Trophoblast cell (in vitro differentiated cells and primary cell): ENCODE data around the gene RILPL2.
"Not testable (repeated sequence)": the region's sequence is repeated elsewhere in the genome, so short reads cannot be mapped to it uniquely, and the experiment has no call there.

Experiments used
- DNase-seq, 2 donors: peaks; one replicate each; pipeline ENCODE4 v3.0.0-alpha.2; 2016
- H2AFZ ChIP-seq: 2 replicates; pipeline ENCODE4 v1.6.1; 2013; ENCODE audit warnings: low read length, moderate library complexity, mild to moderate bottlenecking; ENCODE audit not compliant: insufficient read depth, poor library complexity
- H2AK5ac ChIP-seq: 2 replicates; pipeline ENCODE4 v1.6.1; 2013; ENCODE audit warnings: mild to moderate bottlenecking, low read length
- H2BK120ac ChIP-seq: 2 replicates; pipeline ENCODE4 v1.6.1; 2013; ENCODE audit warnings: low read length, mild to moderate bottlenecking, moderate library complexity; ENCODE audit not compliant: insufficient read depth, poor library complexity
- H2BK12ac ChIP-seq: 2 replicates; pipeline ENCODE4 v1.6.1; 2013; ENCODE audit warnings: mild to moderate bottlenecking, low read length, moderate library complexity
- H2BK5ac ChIP-seq: 2 replicates; pipeline ENCODE4 v1.6.1; 2013; ENCODE audit warnings: low read length, low read depth, moderate library complexity, mild to moderate bottlenecking; ENCODE audit not compliant: poor library complexity
- H3K14ac ChIP-seq: 2 replicates; pipeline ENCODE4 v1.6.1; 2013; ENCODE audit warnings: mild to moderate bottlenecking, low read length
- H3K18ac ChIP-seq: 2 replicates; pipeline ENCODE4 v1.6.1; 2013; ENCODE audit warnings: mild to moderate bottlenecking, low read length
- H3K23ac ChIP-seq: 2 replicates; pipeline ENCODE4 v1.6.1; 2013; ENCODE audit warnings: low read length
- H3K27ac ChIP-seq: 2 replicates; pipeline ENCODE4 v1.5.1; 2013; ENCODE audit warnings: low read depth, mild to moderate bottlenecking, inconsistent platforms, low read length, moderate library complexity
- H3K27me3 ChIP-seq: 2 replicates; pipeline ENCODE4 v1.6.1; 2013; ENCODE audit warnings: inconsistent platforms, mild to moderate bottlenecking, low read length, moderate library complexity; ENCODE audit not compliant: insufficient read depth
- H3K36me3 ChIP-seq, 2 experiments: 1 replicate in 1 of 2; 2 replicates in 1 of 2; pipeline ENCODE4 v1.6.1; 2013; ENCODE audit warnings: low read length in 2 of 2, mild to moderate bottlenecking in 2 of 2, moderate library complexity in 1 of 2; ENCODE audit not compliant: insufficient read depth in 2 of 2, control insufficient read depth in 1 of 2
- H3K4ac ChIP-seq: 2 replicates; pipeline ENCODE4 v1.6.1; 2013; ENCODE audit warnings: low read depth, mild to moderate bottlenecking, low read length, moderate library complexity
- H3K4me1 ChIP-seq, 2 experiments: 1 replicate in 1 of 2; 2 replicates in 1 of 2; pipeline ENCODE4 v1.6.1; 2013; ENCODE audit warnings: low read length in 2 of 2, mild to moderate bottlenecking in 2 of 2, moderate library complexity in 1 of 2; ENCODE audit not compliant: insufficient read depth in 2 of 2, control insufficient read depth in 1 of 2
- H3K4me2 ChIP-seq: 2 replicates; pipeline ENCODE4 v1.6.1; 2013; ENCODE audit warnings: inconsistent platforms, mild to moderate bottlenecking, low read length, moderate library complexity
- H3K4me3 ChIP-seq: 2 replicates; pipeline ENCODE4 v1.5.1; 2013; ENCODE audit warnings: mild to moderate bottlenecking, low read depth, low read length, inconsistent platforms
- H3K79me1 ChIP-seq: one replicate; pipeline ENCODE4 v1.6.1; 2013; ENCODE audit warnings: low read length
- H3K79me2 ChIP-seq: 2 replicates; pipeline ENCODE4 v1.6.1; 2013; ENCODE audit warnings: low read length, mild to moderate bottlenecking; ENCODE audit not compliant: control insufficient read depth, insufficient read depth, poor library complexity
- H3K9ac ChIP-seq: 2 replicates; pipeline ENCODE4 v1.6.1; 2013; ENCODE audit warnings: mild to moderate bottlenecking, low read length
- H3K9me3 ChIP-seq: 2 replicates; pipeline ENCODE4 v1.6.1; 2013; ENCODE audit warnings: low read depth, mild to moderate bottlenecking, control low read depth, inconsistent platforms, low read length; ENCODE audit not compliant: insufficient read depth
- H4K12ac ChIP-seq: 2 replicates; pipeline ENCODE4 v1.6.1; 2013; ENCODE audit warnings: low read depth, mild to moderate bottlenecking, low read length, moderate library complexity
- H4K8ac ChIP-seq: 2 replicates; pipeline ENCODE4 v1.6.1; 2013; ENCODE audit warnings: low read depth, mild to moderate bottlenecking, low read length, moderate library complexity
- H4K91ac ChIP-seq: one replicate; pipeline ENCODE4 v1.6.1; 2013; ENCODE audit warnings: low read depth, mild to moderate bottlenecking, low read length, moderate library complexity
- WGBS: extraction: QIAGEN DNeasy Blood & Tissue Kit; methylation state at CpG from one replicate; pipeline ENCODE4 v1.1.7; 2013; ENCODE audit warnings: missing lambda C conversion rate; ENCODE audit not compliant: insufficient read length, insufficient coverage; ENCODE audit errors: extremely low coverage; 5-methylcytosine and 5-hydroxymethylcytosine counted together

RILPL2 gene

DNA sequence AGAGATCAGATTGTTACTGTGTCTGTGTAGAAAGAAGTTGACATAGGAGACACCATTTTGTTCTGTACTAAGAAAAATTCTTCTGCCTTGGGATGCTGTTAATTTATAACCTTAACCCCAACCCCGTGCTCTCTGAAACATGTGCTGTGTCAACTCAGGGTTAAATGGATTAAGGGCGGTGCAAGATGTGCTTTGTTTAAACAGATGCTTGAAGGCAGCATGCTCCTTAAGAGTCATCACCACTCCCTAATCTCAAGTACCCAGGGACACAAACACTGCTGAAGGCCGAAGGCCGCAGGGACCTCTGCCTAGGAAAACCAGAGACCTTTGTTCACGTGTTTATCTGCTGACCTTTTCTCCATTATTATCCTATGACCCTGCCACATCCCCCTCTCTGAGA lies 64.1 kb downstream of the RILPL2 start:
- not testable (repeated sequence) for H3K23ac ChIP-seq, H3K27ac ChIP-seq, H3K79me1 ChIP-seq, H2BK120ac ChIP-seq, H2BK12ac ChIP-seq, H2AFZ ChIP-seq, H3K27me3 ChIP-seq, H3K4ac ChIP-seq, H2AK5ac ChIP-seq, H3K4me1 ChIP-seq, H3K18ac ChIP-seq, H4K8ac ChIP-seq, H2BK5ac ChIP-seq, H3K9me3 ChIP-seq, H3K4me2 ChIP-seq, DNase-seq, H4K12ac ChIP-seq, H3K14ac ChIP-seq, H3K4me3 ChIP-seq, H3K79me2 ChIP-seq, H3K9ac ChIP-seq, H3K36me3 ChIP-seq, H4K91ac ChIP-seq
- WGBS: no CpG with 5 or more reads among the region's 5 CpGs

DNA sequence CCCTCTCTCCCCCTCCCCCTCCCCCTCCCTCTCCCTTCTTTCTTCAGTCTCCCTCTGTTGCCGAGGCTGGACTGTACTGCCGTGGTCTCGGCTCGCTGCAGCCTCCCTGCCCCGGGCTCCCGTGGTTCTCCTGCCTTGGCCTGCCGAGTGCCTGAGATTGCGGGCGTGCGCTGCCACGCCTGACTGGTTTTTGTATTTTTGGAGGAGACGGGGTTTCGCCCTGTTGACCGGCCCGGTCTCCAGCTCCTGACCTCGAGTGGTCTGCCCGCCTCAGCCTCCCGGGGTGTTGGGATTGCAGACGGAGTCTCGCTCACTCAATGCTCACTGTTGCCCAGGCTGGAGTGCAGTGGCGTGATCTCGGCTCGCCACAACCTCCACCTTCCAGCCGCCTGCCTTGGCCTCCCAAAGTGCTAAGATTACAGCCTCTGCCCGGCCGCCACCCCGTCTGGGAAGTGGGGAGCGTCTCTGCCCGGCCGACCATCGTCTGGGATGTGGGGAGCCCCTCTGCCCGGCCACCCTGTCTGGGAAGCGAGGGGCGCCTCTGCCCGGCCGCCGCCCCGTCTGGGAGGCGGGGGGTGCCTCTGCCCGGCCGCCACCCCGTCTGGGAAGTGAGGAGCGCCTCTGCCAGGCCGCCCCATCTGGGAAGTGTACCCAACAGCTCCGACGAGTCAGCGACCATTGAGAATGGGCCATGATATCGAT lies 64.7 kb downstream of the RILPL2 start:
- H3K4me1 ChIP-seq, H3K79me2 ChIP-seq, DNase-seq, H2AK5ac ChIP-seq, H3K4me3 ChIP-seq, H4K8ac ChIP-seq, H3K79me1 ChIP-seq, H3K27ac ChIP-seq, H4K91ac ChIP-seq, H2AFZ ChIP-seq, H2BK12ac ChIP-seq, H3K4me2 ChIP-seq, H3K18ac ChIP-seq, H2BK120ac ChIP-seq, H2BK5ac ChIP-seq, H3K36me3 ChIP-seq, H3K23ac ChIP-seq, H3K9ac ChIP-seq, H3K4ac ChIP-seq, H3K27me3 ChIP-seq, H3K9me3 ChIP-seq, H4K12ac ChIP-seq, H3K14ac ChIP-seq: not testable (repeated sequence)
- WGBS: no CpG with 5 or more reads among the region's 48 CpGs

DNA sequence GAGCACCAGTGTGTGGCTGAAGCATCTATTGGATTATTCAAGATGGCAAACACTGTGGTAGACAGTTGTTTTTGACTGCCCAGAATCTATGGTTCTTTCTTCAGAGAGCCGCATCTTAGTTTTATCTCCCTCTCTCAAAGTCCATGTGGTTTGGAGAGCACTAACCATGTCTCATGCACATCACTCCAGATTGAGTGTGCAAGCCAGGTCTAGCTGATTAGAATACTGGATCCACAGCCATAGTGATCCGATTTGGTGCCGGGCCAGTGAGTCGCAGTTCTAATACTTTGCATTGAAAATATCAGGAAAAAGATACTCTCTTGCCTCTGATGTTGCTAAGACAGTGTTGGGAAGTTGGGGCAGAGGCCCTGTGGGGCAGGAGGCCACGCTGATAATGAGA lies 67.3 kb downstream of the RILPL2 start:
- H2AK5ac ChIP-seq: no peak overlapping the region
- no peak overlapping the region for H3K4me3 ChIP-seq
- no peak overlapping the region for H2BK5ac ChIP-seq
- H3K27me3 ChIP-seq: no peaks in the 10 kb centered on the region
- H3K9me3 ChIP-seq: no peaks in the 10 kb centered on the region
- H3K18ac ChIP-seq: no peak overlapping the region
- no peak overlapping the region for H2BK12ac ChIP-seq
- no peaks in the 10 kb centered on the region for H3K36me3 ChIP-seq
- no peak overlapping the region for H3K4ac ChIP-seq
- H4K91ac ChIP-seq: no peak overlapping the region
- no peak overlapping the region for H3K4me2 ChIP-seq
- no CpG with 5 or more reads among the region's 5 CpGs for WGBS
- peaks cover 7% of the 10 kb centered on the region for H3K79me1 ChIP-seq
- no peak overlapping the region for H4K8ac ChIP-seq
- H2BK120ac ChIP-seq: no peak overlapping the region
- no peak overlapping the region for H3K23ac ChIP-seq
- H3K9ac ChIP-seq: no peak overlapping the region
- H4K12ac ChIP-seq: no peak overlapping the region
- no peak for DNase-seq
- H3K14ac ChIP-seq: no peak overlapping the region
- H2AFZ ChIP-seq: no peak overlapping the region
- peaks cover 4% of the 10 kb centered on the region for H3K79me2 ChIP-seq
- H3K27ac ChIP-seq: no peak overlapping the region
- H3K4me1 ChIP-seq: no peaks in the 10 kb centered on the region

DNA sequence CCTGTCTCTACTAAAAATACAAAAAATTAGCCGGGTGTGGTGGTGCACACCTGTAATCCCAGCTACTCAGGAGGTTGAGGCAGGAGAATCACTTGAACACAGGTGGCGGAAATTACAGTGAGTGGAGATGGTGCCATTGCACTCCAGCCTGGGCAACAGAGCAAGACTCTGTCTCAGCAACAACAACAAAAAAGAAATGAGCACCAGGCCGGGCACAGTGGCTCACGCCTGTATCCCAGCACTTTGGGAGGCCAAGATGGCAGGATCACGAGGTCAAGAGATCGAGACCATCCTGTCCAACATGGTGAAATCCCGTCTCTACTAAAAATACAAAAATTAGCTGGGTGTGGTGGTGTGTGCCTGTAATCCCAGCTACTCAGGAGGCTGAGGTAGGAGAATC lies 68.1 kb downstream of the RILPL2 start:
- not testable (repeated sequence) for H4K12ac ChIP-seq, H3K4ac ChIP-seq, H3K4me2 ChIP-seq, DNase-seq, H3K23ac ChIP-seq, H4K8ac ChIP-seq, H2AK5ac ChIP-seq, H3K4me3 ChIP-seq, H3K9me3 ChIP-seq, H3K18ac ChIP-seq, H2BK5ac ChIP-seq, H3K4me1 ChIP-seq, H2AFZ ChIP-seq, H3K36me3 ChIP-seq, H2BK120ac ChIP-seq, H3K9ac ChIP-seq, H4K91ac ChIP-seq, H3K27me3 ChIP-seq, H3K14ac ChIP-seq, H2BK12ac ChIP-seq, H3K27ac ChIP-seq
- H3K79me1 ChIP-seq: peaks cover 12% of the 10 kb centered on the region
- H3K79me2 ChIP-seq: peaks cover 11% of the 10 kb centered on the region
- no CpG with 5 or more reads among the region's 7 CpGs for WGBS
